AG04450 (cell line): ENCODE data around the gene TRIM72. TPM values are rescaled to one million over a fixed set of nuclear protein-coding genes. Genes with fewer than 3 reads are reported as not detected.

Experiments
- CTCF ChIA-PET: fragments of 300-600, 350-600 bp; formaldehyde crosslinking; extraction: SDS; loops from one replicate; lab custom pipeline; 2022; ENCODE audit warnings: antibody characterized with exemption, inconsistent platforms; lab: Charles Lee
- POLR2A ChIA-PET: fragments of 350-600 bp; formaldehyde crosslinking; extraction: SDS; loops from one replicate; lab custom pipeline; 2021; ENCODE audit warnings: antibody characterized with exemption, inconsistent platforms; lab: Yijun Ruan, JAX
- DNase-seq: peaks from one replicate; pipeline ENCODE4 v3.0.0-alpha.2; 2011; ENCODE audit warnings: low read depth, low spot score
- H3K27ac ChIP-seq: one replicate; pipeline ENCODE4 v1.5.1; 2012; ENCODE audit warnings: low read depth, low read length, control low read depth
- H3K27me3 ChIP-seq: one replicate; pipeline ENCODE4 v1.6.0; 2012; ENCODE audit warnings: low read length; ENCODE audit not compliant: control insufficient read depth, insufficient read depth
- H3K4me3 ChIP-seq: 2 replicates; pipeline ENCODE4 v1.5.1; 2011; ENCODE audit warnings: mild to moderate bottlenecking, low read depth, low read length, control low read depth
- H3K9me3 ChIP-seq: 2 replicates; pipeline ENCODE4 v1.5.1; 2012; ENCODE audit warnings: low read length; ENCODE audit not compliant: control insufficient read depth, insufficient read depth
- CTCF ChIP-seq: IDR thresholded peaks from 2 replicates; pipeline ENCODE4 v1.5.1; 2011; ENCODE audit warnings: low read depth, low read length, control low read depth, inconsistent platforms
- polyA plus RNA-seq: library from polyadenylated mRNA; depleted of rRNA; stranded (reverse); fragments of >200 nt; gene quantifications from 2 replicates; pipeline ENCODE4 v1.2.3, GENCODE V29; 2011

The TRIM72 gene
- polyA plus RNA-seq, 1 experiment: not detected

- no peaks in the 10 kb centered on the region for H3K27me3 ChIP-seq
- CTCF ChIA-PET: interaction anchor here (1.7 kb wide), 1 partner anchor 37 kb away, joined by 7 read pairs; no protein-coding TSS in a partner anchor
- POLR2A ChIA-PET: interaction anchor here (0.5 to 2.7 kb wide), 43 partner anchors 8 to 694 kb away, joined by 3 to 75 read pairs (median 6); partner anchors contain the start of genes ARMC5, HSD3B7, KAT8 and PYCARD
- TF ChIP-seq CTCF: no peak
- DNase-seq: no peak
- peak overlapping the region; percentile 91 for H3K27ac ChIP-seq
- H3K9me3 ChIP-seq: no peaks in the 10 kb centered on the region; the same call in 1 of the 2 replicates
- H3K4me3 ChIP-seq: peak overlapping the region; percentile 95
These were observed 34.6 kb upstream of the TRIM72 start for GRCh38 chr16:31179219-31179746.

- H3K4me3 ChIP-seq: peak within 1 kb of the TSS; percentile 95
- H3K27me3 ChIP-seq: no peaks in the 10 kb centered on the region
- CTCF ChIA-PET: interaction anchor here (1.7 kb wide), 1 partner anchor 38 kb away, joined by 7 read pairs; no protein-coding TSS in a partner anchor
- H3K9me3 ChIP-seq: no peaks in the 10 kb centered on the region; the same call in 1 of the 2 replicates
- DNase-seq: peak; percentile 85
- no peak for TF ChIP-seq CTCF
- H3K27ac ChIP-seq: peak within 1 kb of the TSS; percentile 91
- POLR2A ChIA-PET: interaction anchor here (0.5 to 2.7 kb wide), 48 partner anchors 8 to 694 kb away, joined by 3 to 75 read pairs (median 6); partner anchors contain the start of genes ARMC5, HSD3B7, KAT8 and PYCARD
These were observed 34.0 kb upstream of the TRIM72 start, which contains the start of gene FUS for GRCh38 chr16:31179747-31180459. Gene FUS (plus strand): TSS chr16:31180139. CDS start chr16:31180215, 76 bp downstream.

- H3K4me3 ChIP-seq: peak overlapping the region; percentile 95
- TF ChIP-seq CTCF: no peak
- no peak for DNase-seq
- no peaks in the 10 kb centered on the region; the same call in 1 of the 2 replicates for H3K9me3 ChIP-seq
- no peaks in the 10 kb centered on the region for H3K27me3 ChIP-seq
- peak overlapping the region; percentile 91 for H3K27ac ChIP-seq
- ChIA-PET CTCF (no interaction called here), POLR2A (interaction anchor here (0.5 to 2.7 kb wide), 21 partner anchors 8 to 296 kb away, joined by 3 to 75 read pairs (median 11); partner anchors contain the start of genes ARMC5, HSD3B7, KAT8 and PYCARD)
These were observed 32.7 kb upstream of the TRIM72 start for GRCh38 chr16:31181102-31181830.

- Histone ChIP-seq H3K9me3 (no peaks in the 10 kb centered on the region; the same call in 1 of the 2 replicates), H3K27ac (no peak overlapping the region), H3K27me3 (no peaks in the 10 kb centered on the region), H3K4me3 (peak overlapping the region; percentile 95)
- CTCF ChIA-PET: interaction anchor here (1.1 to 1.7 kb wide), 3 partner anchors 22 to 229 kb away, joined by 3 to 10 read pairs (median 3); no protein-coding TSS in a partner anchor
- POLR2A ChIA-PET: interaction anchor here (1.0 kb wide), 1 partner anchor 10 kb away, joined by 5 read pairs; no protein-coding TSS in a partner anchor
- TF ChIP-seq CTCF: no peak
- DNase-seq: no peak
These were observed 31.5 kb upstream of the TRIM72 start for GRCh38 chr16:31182391-31182790.
